H1 (cell line): ENCODE results near the gene DYNC1I1. TPM values are rescaled to one million over a fixed set of nuclear protein-coding genes. Genes with fewer than 3 reads are reported as not detected.

Source experiments
- CTCF ChIA-PET: fragments of 300-600 bp; sonication (Branson Sonifier 250); formaldehyde crosslinking; loops from one replicate; lab custom pipeline; 2021; ENCODE audit not compliant: partially characterized antibody; lab: Charles Lee
- POLR2A ChIA-PET: fragments of 300-600 bp; sonication (Branson Sonifier 250); formaldehyde crosslinking; loops from one replicate; lab custom pipeline; 2021; ENCODE audit warnings: inconsistent platforms; ENCODE audit not compliant: partially characterized antibody; lab: Charles Lee
- DNase-seq, 2 experiments: peaks; one replicate each; pipeline versions ENCODE4 v3.0.0 to v3.0.0-alpha.2; 2010 to 2022; ENCODE audit warnings: low spot score in 2 of 2, low read depth in 1 of 2, mixed read lengths in 1 of 2
- FAIRE-seq: peaks from 2 replicates; lab custom pipeline; 2011; peaks lifted over from hg19 to GRCh38; lab: Jason Lieb, UNC
- H2AFZ ChIP-seq: 2 replicates; pipeline ENCODE4 v1.8.1; 2012; ENCODE audit warnings: low read length, inconsistent platforms
- H2AK5ac ChIP-seq: 2 replicates; pipeline ENCODE4 v1.6.1; 2013; ENCODE audit warnings: low read depth, low read length
- H2BK120ac ChIP-seq: replicated peaks from 2 replicates; pipeline ENCODE3; 2013; ENCODE audit warnings: low read depth, low read length, inconsistent platforms
- H2BK12ac ChIP-seq: 2 replicates; pipeline ENCODE4 v1.6.1; 2013; ENCODE audit warnings: low read depth, low read length
- H2BK15ac ChIP-seq: 2 replicates; pipeline ENCODE4 v1.6.1; 2013; ENCODE audit warnings: low read length
- H2BK20ac ChIP-seq: 2 replicates; pipeline ENCODE4 v1.6.1; 2013; ENCODE audit warnings: low read length
- H2BK5ac ChIP-seq: 2 replicates; pipeline ENCODE4 v1.6.1; 2013; ENCODE audit warnings: low read depth, low read length
- H3K14ac ChIP-seq: 2 replicates; pipeline ENCODE4 v1.6.1; 2013; ENCODE audit warnings: inconsistent platforms; ENCODE audit not compliant: insufficient read length
- H3K18ac ChIP-seq: 2 replicates; pipeline ENCODE4 v1.6.1; 2013; ENCODE audit warnings: low read length; ENCODE audit errors: extremely low read depth
- H3K23ac ChIP-seq: 2 replicates; pipeline ENCODE4 v1.6.1; 2013; ENCODE audit warnings: inconsistent platforms; ENCODE audit not compliant: insufficient read length
- H3K23me2 ChIP-seq: 2 replicates; pipeline ENCODE4 v1.6.1; 2013; ENCODE audit warnings: low read depth, low read length
- H3K27ac ChIP-seq: 2 replicates; pipeline ENCODE4 v1.6.1; 2011; ENCODE audit warnings: low read depth, low read length, inconsistent platforms
- H3K27me3 ChIP-seq, 4 experiments: replicated peaks in 1 of 4; 1 replicate in 1 of 4; 2 replicates in 3 of 4; pipeline versions ENCODE4 v1.6.1 to v1.8.1; 2011 to 2013; ENCODE audit warnings: low read length in 3 of 4, mild to moderate bottlenecking in 3 of 4, inconsistent platforms in 2 of 4, mixed read lengths in 2 of 4, moderate library complexity in 1 of 4; ENCODE audit not compliant: control insufficient read depth in 3 of 4, insufficient read depth in 3 of 4; ENCODE audit errors: extremely low read depth in 1 of 4
- H3K36me3 ChIP-seq, 4 experiments: 2 replicates each; pipeline versions ENCODE4 v1.6.1 to v1.8.1; 2011 to 2013; ENCODE audit warnings: mild to moderate bottlenecking in 4 of 4, low read length in 3 of 4, moderate library complexity in 2 of 4, control low read depth in 1 of 4, inconsistent platforms in 1 of 4; ENCODE audit not compliant: insufficient read depth in 4 of 4, control insufficient read depth in 2 of 4
- H3K4ac ChIP-seq: replicated peaks from 2 replicates; pipeline ENCODE3; 2013; ENCODE audit warnings: low read length, low read depth, mixed read lengths, inconsistent platforms; ENCODE audit not compliant: insufficient read length
- H3K4me1 ChIP-seq, 4 experiments: replicated peaks in 1 of 4; 1 replicate in 1 of 4; 2 replicates in 3 of 4; pipeline versions ENCODE4 v1.6.1 to v1.8.1; 2011 to 2013; ENCODE audit warnings: low read length in 3 of 4, inconsistent platforms in 2 of 4, mixed read lengths in 1 of 4; ENCODE audit not compliant: insufficient read depth in 4 of 4, control insufficient read depth in 3 of 4
- H3K4me2 ChIP-seq, 2 experiments: 2 replicates each; pipeline versions ENCODE4 v1.6.1 to v1.8.1; 2011 to 2013; ENCODE audit warnings: low read depth in 2 of 2, low read length in 2 of 2, control low read depth in 1 of 2, inconsistent platforms in 1 of 2, mild to moderate bottlenecking in 1 of 2; ENCODE audit not compliant: insufficient read depth in 1 of 2
- H3K4me3 ChIP-seq, 4 experiments: fragments of 200-600, 300-600 bp in 1 of 4; sonication (generic), shearing (Covaris generic), sonication (Bioruptor Twin) in 1 of 4; 2 replicates each; pipeline versions ENCODE4 v1.5.1 to v1.8.1; 2011 to 2016; ENCODE audit warnings: low read length in 4 of 4, low read depth in 3 of 4, control low read depth in 2 of 4, inconsistent platforms in 2 of 4, mild to moderate bottlenecking in 2 of 4, mixed read lengths in 1 of 4, moderate library complexity in 1 of 4; ENCODE audit not compliant: insufficient read depth in 2 of 4; ENCODE audit errors: extremely low read depth in 1 of 4
- H3K56ac ChIP-seq: replicated peaks from 2 replicates; pipeline ENCODE3; 2013; ENCODE audit warnings: low read depth, mild to moderate bottlenecking, mixed read lengths, low read length, inconsistent platforms; ENCODE audit not compliant: insufficient read length
- H3K79me1 ChIP-seq: 2 replicates; pipeline ENCODE4 v1.6.1; 2013; ENCODE audit warnings: low read depth, low read length, control low read depth
- H3K79me2 ChIP-seq, 2 experiments: 2 replicates each; pipeline versions ENCODE4 v1.6.1 to v1.8.1; 2012 to 2013; ENCODE audit warnings: low read length in 2 of 2, mild to moderate bottlenecking in 2 of 2, inconsistent platforms in 1 of 2; ENCODE audit not compliant: insufficient read depth in 2 of 2, control insufficient read depth in 1 of 2
- H3K9ac ChIP-seq, 4 experiments: replicated peaks in 1 of 4; 1 replicate in 1 of 4; 2 replicates in 3 of 4; pipeline versions ENCODE4 v1.6.1 to v1.8.1; 2011 to 2013; ENCODE audit warnings: low read depth in 3 of 4, low read length in 3 of 4, control low read depth in 2 of 4, mild to moderate bottlenecking in 2 of 4, moderate library complexity in 2 of 4, inconsistent platforms in 1 of 4; ENCODE audit errors: extremely low read depth in 1 of 4
- H3K9me3 ChIP-seq, 2 experiments: 2 replicates each; pipeline versions ENCODE4 v1.6.1 to v1.8.1; 2012 to 2013; ENCODE audit warnings: mild to moderate bottlenecking in 2 of 2, moderate library complexity in 2 of 2, control low read depth in 1 of 2, inconsistent platforms in 1 of 2, low read depth in 1 of 2, low read length in 1 of 2, mixed read lengths in 1 of 2; ENCODE audit not compliant: insufficient read depth in 2 of 2
- H4K20me1 ChIP-seq, 2 experiments: replicated peaks in 1 of 2; 2 replicates each; pipeline versions ENCODE3 to v1.8.1; 2011 to 2013; ENCODE audit warnings: inconsistent platforms in 2 of 2, low read length in 2 of 2, mild to moderate bottlenecking in 1 of 2; ENCODE audit not compliant: insufficient read depth in 2 of 2, control insufficient read depth in 1 of 2
- H4K5ac ChIP-seq: 2 replicates; pipeline ENCODE4 v1.6.1; 2013; ENCODE audit warnings: low read length, low read depth, mixed read lengths, inconsistent platforms; ENCODE audit not compliant: insufficient read length
- H4K8ac ChIP-seq: 2 replicates; pipeline ENCODE4 v1.8.0; 2013; ENCODE audit warnings: mild to moderate bottlenecking, moderate library complexity, low read length, inconsistent platforms; ENCODE audit not compliant: insufficient read depth; ENCODE audit errors: extremely low read depth
- H4K91ac ChIP-seq: replicated peaks from 2 replicates; pipeline ENCODE3; 2013; ENCODE audit warnings: low read length, mixed read lengths, inconsistent platforms; ENCODE audit not compliant: insufficient read length
- YY1 ChIP-seq: IDR thresholded peaks from 2 replicates; pipeline ENCODE4 v1.6.1; 2011; ENCODE audit warnings: low read depth, mild to moderate bottlenecking, low read length
- WGBS, 2 experiments: shearing (Covaris generic) in 1 of 2; methylation state at CpG; one replicate each; pipeline versions ENCODE4 v1.1.6 to v1.1.7; 2013 to 2015; ENCODE audit warnings: low lambda C conversion rate in 2 of 2, mixed read lengths in 2 of 2, inconsistent platforms in 1 of 2, low coverage in 1 of 2, missing lambda C conversion rate in 1 of 2; ENCODE audit not compliant: insufficient replicate concordance in 2 of 2, insufficient coverage in 1 of 2, insufficient read length in 1 of 2; ENCODE audit errors: extremely low coverage in 1 of 2, missing lambda C conversion rate in 1 of 2; 5-methylcytosine and 5-hydroxymethylcytosine counted together
- polyA plus RNA-seq, 7 experiments: library from polyadenylated mRNA; depleted of rRNA in 3 of 7; stranded (reverse) in 5 of 7; unstranded in 2 of 7; fragments of >200 nt in 5 of 7; fragments of 200-250 nt in 2 of 7; gene quantifications; 1 replicate in 5 of 7; 2 replicates in 1 of 7; 4 replicates in 1 of 7; pipeline versions ENCODE4 v1.2.1 to v1.2.3, GENCODE V29; 2011 to 2013; ENCODE audit warnings: missing spikeins in 2 of 7, mixed read lengths in 2 of 7
- total RNA-seq: library from RNA; stranded (reverse); fragmentation: NEBNext Ultra II Directional; extraction: Animal tissue kit (Norgen Biotek cat#: 25700); gene quantifications from 2 replicates; pipeline ENCODE4 v1.2.1, GENCODE V29; 2021

DYNC1I1 gene
- total and polyA plus RNA-seq, 2 of the 8 experiments (the other 6 are each of a cell fraction or from before 2014, with no cell fraction given): 0.45 to 0.58 TPM

DNA sequence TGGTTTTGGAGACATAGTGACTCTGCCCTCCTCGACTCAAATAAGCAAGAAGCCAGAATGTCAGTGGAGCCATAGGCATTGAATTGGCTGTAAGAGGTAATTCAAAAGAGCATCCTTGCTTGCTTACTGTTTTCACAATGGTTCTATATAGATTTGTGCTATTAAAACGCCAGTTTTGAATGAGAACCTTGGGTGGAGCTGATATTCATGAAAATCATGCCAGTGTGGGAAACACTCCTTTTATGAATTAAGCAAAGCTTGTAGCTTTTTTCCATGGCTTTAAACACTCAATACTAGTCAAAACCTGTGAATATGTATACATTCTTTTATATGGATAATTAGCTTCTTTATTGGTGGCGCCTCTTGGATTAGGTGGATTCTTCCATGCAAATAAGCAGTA is 297.0 kb downstream of the DYNC1I1 start:
- H3K36me3 ChIP-seq: no peaks in the 10 kb centered on the region
- H2BK5ac ChIP-seq: no peak overlapping the region
- no peak overlapping the region for H3K14ac ChIP-seq
- no peaks in the 10 kb centered on the region for H3K27me3 ChIP-seq
- no peak overlapping the region for H3K56ac ChIP-seq
- H3K9ac ChIP-seq: no peak overlapping the region
- H2BK120ac ChIP-seq: no peak overlapping the region
- H4K5ac ChIP-seq: no peak overlapping the region
- H3K23me2 ChIP-seq: no peaks in the 10 kb centered on the region
- no peak overlapping the region for H2BK20ac ChIP-seq
- 84% methylated on average over 3 of the region's 3 CpGs; no CpG with 5 or more reads in 1 of the 2 experiments for WGBS, 2 experiments
- no peak overlapping the region for H4K8ac ChIP-seq
- H4K91ac ChIP-seq: no peak overlapping the region
- no peaks in the 10 kb centered on the region for H3K79me2 ChIP-seq
- H3K23ac ChIP-seq: no peak overlapping the region
- H3K4ac ChIP-seq: no peak overlapping the region
- H3K4me2 ChIP-seq: no peak overlapping the region
- H3K9me3 ChIP-seq: no peaks in the 10 kb centered on the region
- no peak for TF ChIP-seq YY1
- ChIA-PET POLR2A (no interaction called here), CTCF (interaction anchor here (0.6 kb wide), 2 partner anchors 564 to 785 kb away, joined by 3 to 5 read pairs; no protein-coding TSS in a partner anchor)
- H3K79me1 ChIP-seq: no peaks in the 10 kb centered on the region
- no peaks in the 10 kb centered on the region for H4K20me1 ChIP-seq
- H3K18ac ChIP-seq: no peak overlapping the region
- no peak for FAIRE-seq
- no peak overlapping the region for H2AK5ac ChIP-seq
- no peak for DNase-seq
- H3K4me3 ChIP-seq: no peak overlapping the region
- H2BK12ac ChIP-seq: no peak overlapping the region
- no peak overlapping the region for H2BK15ac ChIP-seq
- no peaks in the 10 kb centered on the region; a peak in 1 of 7 replicates for H3K4me1 ChIP-seq
- H3K27ac ChIP-seq: no peak overlapping the region
- no peak overlapping the region for H2AFZ ChIP-seq
